ENCODE results near the gene ARPC5.
"Not testable (repeated sequence)": the region's sequence is repeated elsewhere in the genome, so short reads cannot be mapped to it uniquely, and the experiment has no call there.

ARPC5 gene

DNA sequence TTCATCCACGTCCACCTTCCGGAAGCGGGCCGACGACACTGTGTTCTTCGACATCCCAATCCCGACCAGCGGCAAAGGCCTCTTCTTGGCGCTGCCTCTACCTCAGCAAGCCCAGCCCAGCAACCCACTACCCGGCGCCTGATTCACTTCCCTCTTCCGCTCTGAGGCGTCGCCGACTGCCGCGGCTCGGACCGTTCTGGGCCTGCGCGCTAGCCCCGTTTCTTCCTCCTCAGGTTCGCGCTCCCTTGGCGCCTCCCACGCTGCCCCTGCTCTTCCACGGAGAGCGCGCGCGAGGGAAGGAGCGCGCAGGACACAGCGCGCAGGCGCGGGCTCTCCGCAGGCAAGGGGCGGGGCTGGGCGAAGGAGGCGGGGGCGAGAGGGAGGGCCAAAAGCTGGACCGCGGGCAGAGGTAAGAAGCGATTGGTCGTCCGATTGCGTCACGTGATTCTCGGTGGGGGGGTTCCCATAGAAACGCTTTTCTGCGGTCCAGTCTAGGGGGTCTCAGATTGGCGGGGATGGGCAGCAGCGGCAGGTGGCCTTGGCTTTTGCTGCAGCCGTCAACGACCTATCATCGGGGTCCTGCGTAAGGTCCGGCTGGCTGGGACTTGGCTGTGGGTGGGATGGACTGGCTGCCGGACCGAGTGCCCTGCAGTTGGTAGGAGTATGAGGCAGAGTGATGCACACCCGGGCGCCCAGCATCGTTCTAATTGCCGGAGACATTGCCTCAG lies at the start of gene ARPC5:
Gene ARPC5, minus strand, starts transcription at position 178 of the 728 bp plus-strand sequence. Its CDS starts 124 bp downstream, at position 54.
- in situ Hi-C loops (cut with HindIII; ENCODE audit: low sequenced_read_pairs), result no loop called here

DNA sequence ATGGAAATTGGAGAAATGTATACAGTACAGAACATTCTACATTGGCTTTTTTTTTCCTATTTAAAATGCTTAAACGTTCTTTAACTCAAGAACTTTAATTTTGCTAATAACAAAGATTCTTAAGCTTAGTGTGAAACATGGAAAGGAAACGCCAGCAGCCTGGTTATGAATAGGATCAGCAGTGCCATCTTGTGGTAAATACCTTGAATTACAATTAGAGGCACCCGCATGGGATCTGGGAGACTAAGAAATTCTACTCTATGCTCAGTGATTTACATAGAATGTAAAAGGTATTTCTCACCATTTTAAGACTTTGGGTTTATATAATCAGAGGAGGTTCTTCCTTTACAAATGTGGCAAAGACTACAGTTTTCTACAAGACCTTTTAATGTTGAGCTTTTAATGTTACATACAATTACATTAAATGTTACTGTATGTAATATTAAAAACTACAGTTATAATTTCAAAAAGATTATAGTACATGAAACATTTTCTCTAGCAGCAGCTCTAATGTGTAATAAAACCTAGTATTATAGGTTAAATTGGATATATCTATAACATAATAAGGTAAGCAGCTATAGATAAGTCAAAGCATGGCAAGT lies 49.6 kb upstream of the ARPC5 start:
- in situ Hi-C loops (cut with HindIII; ENCODE audit: low sequenced_read_pairs), result no loop called here

DNA sequence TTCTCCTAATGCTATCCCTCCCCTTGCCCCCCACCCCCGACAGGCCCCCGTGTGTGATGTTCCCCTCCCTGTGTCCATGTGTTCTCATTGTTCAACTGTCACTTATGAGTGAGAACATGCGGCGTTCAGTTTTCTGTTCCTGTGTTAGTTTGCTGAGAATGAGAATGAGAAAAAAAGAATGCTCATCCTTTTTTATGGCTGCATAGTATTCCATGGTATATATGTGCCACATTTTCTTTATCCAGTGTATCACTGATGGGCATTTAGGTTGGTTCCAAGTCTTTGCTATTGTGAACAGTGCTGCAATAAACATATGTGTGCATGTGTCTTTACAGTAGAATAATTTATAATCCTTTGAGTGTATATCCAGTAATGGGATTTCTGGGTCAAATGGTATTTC lies 43.8 kb upstream of the ARPC5 start:
- in situ Hi-C loops (cut with HindIII; ENCODE audit: low sequenced_read_pairs), result not testable (repeated sequence)

DNA sequence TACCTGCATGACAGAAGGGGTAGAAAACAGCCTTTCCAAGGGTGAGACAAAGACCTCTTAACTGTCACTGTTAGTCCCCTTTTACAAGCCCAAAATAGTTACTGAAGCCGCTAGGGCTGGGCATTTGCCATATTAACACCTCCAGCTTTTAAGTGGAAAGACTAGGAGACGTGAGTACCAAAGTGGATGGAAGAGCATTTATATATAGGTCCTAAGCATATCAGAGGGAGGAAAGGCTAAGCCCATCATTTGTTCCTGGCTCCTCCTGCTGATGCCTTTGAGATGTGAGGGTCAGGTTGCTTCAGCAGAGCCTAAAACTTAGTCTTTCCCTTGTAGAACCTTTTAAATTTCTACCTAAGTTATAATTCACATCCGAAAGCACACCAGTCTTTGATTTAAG lies 43.2 kb upstream of the ARPC5 start:
- in situ Hi-C loops (cut with HindIII; ENCODE audit: low sequenced_read_pairs), result no loop called here

DNA sequence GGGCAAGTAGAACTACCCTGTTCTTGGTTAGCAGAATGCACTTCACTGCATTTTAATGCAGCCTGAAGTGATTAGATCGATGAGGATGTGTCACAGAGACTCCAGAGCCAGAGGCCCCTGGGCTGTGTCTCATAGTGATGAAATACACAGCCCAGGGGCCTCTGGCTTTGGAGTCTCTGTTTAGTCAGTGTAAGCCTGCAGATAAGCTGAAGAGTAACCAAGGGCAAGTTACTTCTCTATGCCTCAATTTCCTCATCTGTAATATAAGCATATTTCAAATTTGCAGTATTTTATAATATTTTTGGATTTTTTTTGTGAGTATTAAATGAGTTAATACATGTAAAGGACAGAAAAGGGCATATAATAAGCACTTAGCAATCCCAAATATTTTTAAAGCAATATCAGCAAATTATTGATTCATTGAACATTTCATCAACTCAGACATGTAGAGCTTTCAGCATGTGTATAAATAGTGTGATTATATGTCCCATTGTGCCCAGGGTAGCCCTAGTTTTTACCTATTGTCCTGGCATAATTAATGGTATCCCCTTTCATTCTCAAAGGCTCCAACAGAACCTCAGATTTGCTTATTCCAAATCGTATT lies 41.1 kb upstream of the ARPC5 start:
- in situ Hi-C loops (cut with HindIII; ENCODE audit: low sequenced_read_pairs), result no loop called here

DNA sequence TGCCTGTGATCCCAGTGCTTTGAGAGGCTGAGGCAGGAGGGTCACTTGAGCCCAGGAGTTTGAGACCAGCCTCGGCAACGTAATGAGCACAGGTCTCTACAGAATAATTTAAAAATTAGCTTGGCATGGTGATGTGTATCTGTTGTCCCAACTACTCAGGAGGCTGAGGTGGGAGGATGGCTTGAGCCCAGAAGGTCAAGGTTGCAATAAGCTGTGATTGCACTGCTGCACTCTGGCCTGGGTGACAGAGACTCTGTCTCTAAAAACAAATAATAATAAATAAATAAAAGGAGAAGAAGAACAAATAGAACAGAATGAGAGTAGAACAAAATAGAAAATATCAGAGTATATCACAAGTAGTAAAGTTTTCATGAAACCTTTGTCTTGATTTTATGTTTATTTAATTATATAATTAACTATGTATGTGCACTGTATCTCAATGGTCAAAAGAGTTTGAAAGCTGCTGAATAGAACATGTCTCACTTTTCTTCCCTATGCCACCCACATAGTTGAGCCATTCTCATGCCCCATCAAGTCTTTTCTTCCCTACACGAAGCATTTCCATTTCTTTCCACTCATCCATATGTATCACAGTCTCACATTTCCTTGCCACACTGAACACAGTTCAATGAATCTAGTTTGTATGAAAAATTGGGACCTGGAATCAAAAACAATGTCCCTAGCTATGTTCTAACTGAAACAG lies 40.5 kb upstream of the ARPC5 start:
- in situ Hi-C loops (cut with HindIII; ENCODE audit: low sequenced_read_pairs), result no loop called here

DNA sequence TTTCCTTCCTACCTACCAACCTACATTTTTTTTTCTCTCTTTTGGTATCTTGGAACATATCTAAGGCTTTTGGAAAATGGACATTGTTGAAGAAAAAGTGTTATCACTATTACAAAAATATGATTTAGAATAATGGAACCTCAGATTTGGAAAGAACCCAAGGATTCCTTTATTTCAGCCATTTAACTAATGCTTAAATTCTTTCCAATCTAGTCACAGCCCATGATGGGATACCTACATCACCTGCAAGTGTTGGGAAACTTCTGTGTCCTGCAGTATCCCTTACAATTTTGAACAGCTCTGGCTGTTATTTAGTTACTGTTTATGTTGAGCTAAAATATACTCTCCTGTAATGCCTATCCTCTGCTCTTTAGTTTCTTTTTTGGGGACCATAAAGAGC lies 39.8 kb upstream of the ARPC5 start:
- in situ Hi-C loops (cut with HindIII; ENCODE audit: low sequenced_read_pairs), result no loop called here

DNA sequence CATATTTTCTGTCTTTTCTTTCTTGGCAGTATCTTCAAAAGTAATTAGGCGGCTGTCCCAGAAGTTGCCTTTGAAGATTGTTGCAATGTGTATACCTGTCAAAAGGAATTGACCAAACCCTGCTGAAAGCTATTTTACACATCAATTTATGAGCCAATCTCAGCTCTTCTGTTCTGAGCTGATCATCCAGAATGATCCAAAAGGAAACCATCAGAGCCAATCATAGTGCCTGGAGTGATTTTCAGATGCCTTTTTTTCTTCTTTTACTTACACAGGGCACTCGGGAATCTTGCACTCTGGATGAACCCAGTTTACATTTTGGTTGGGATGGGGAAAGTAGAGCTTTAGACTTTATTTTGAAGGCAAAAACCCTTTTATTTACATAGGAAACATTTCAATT lies 39.3 kb upstream of the ARPC5 start:
- in situ Hi-C loops (cut with HindIII; ENCODE audit: low sequenced_read_pairs), result no loop called here

DNA sequence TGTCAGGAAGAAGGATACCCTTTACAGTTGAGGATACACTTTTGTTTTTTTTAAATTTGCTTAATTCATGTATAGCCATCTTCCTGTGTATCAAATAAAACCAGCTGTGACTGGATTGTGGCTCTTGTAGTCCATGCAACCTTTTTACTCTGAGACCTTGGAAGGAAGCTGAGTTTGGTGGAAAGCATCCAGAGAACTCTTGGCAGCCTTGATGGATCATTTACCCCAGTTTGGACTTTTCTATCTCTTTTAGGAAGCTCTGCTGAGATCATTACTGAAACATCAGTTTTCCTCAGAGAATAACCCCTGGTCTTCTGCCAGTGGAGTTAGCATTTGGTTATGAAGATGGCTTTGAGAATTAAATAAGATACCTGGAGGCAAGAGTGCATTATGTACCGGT lies 38.8 kb upstream of the ARPC5 start:
- in situ Hi-C loops (cut with HindIII; ENCODE audit: low sequenced_read_pairs), result no loop called here

DNA sequence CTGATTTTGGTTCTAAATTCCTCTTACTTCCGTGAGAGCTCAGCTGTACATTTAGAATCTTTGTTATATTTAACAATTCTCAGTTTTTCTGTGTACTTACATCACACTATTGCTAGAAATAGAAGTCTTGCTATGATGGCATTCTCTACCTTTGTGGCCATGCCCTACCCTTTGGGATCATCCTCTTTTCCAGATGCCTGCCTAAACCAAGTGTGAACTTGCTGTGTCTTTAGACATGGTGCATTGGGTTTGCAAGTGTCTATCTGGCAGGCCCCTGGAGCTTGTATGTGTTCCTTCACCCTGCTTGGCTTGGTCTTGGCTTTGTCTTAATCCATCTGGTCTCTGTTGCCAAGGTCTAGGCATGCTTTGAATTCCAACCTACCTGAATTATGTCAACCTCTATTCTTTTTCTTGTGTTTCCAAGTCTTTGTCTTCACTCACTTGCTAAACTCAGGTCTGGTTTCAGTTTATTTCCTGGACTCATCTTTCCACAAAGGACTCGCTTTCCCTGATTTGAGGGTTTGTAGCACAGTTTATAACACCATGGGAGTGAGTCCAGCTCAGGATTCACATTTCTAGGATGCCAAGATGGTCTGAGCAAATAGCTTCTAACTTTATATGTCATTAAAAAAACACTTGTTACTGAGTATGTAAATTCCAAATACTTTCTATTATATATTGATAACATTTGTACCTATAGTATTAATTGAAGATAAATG lies 38.2 kb upstream of the ARPC5 start:
- in situ Hi-C loops (cut with HindIII; ENCODE audit: low sequenced_read_pairs), result no loop called here

DNA sequence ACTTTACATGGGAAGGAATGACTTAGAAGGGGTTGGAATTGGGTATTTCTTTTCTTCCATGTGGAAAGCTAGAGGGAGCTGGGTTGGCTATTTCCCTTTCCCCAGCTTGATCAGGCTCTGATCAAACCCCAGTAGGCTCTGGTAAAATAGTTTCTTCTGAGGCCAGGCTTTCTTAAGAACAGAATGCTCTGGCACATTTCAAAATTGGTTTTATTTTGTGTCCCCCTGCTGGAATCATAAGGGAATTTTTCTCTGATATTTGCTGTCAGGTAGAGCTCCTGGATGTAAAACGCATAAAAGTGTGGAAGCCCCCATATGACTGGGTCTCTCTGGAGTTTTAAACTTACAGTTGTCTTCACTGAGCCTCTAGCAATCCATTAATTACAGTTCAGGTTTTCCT lies 34.6 kb upstream of the ARPC5 start:
- in situ Hi-C loops (cut with HindIII; ENCODE audit: low sequenced_read_pairs), result no loop called here

DNA sequence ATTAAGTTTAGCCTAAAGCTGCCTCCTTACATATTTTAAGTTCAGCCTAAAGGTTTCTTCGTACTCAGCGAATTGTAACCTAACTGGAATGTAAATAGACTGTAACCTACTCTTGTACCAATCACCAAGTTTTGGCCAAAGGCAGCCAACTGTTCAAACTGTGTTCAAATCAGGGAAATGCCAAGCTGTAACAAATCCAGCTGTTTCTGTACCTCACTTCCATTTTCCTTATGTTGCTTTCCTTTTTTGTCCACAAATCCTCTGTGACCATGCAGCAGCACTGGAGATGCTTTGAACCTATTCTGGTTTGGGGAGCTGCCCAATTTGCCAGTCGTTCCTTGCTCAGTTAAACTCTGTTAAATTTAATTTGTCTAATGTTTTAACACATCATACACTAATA lies 20.8 kb upstream of the ARPC5 start:
- in situ Hi-C loops (cut with HindIII; ENCODE audit: low sequenced_read_pairs), result loop anchor here (5.0 kb wide), 1 partner anchor 261 kb away; no protein-coding TSS in a partner anchor

DNA sequence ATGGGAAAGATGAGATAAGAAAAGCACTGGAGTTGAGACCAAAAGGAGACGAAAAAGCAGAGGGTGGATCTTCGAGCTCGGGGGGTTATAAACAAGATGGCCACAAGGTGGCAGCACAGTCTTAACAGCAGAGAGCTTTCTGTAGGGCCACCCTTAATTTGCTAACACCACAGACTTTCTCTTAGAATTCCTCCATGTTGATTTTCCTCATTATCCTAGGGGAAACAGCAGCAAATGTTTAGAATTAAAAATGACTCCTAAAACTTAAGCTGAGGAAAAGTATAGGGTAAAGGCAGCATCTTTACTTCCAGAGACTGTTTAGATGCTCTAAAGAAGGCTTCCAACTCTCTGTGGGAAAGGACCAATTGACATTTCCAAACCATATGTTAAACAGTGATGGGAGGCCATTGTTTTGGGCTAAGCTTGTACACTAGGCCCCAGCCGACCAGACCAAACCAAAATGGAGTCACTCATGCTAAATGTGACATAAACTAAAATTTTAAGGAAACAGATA lies 20.0 kb upstream of the ARPC5 start:
- in situ Hi-C loops (cut with HindIII; ENCODE audit: low sequenced_read_pairs), result loop anchor here (5.0 kb wide), 1 partner anchor 262 kb away; no protein-coding TSS in a partner anchor

DNA sequence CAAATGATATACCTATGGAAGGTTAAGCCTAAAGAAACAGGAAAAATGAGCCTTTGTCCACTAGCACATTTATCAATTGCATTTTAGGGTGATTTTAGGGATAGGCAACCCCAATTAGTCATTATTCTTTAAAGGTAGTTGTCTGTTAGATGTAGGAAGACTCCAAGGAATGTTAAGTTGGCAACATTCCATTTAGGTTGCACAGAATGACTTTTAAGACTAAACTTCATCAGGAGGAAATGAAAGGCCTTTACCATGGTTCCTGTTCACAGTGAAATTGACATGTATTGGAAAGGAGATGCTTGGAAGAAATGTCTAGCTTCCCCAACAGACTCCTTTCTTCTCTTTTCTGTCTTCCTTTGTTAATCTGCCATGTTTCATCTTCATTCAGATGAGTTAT lies 19.1 kb upstream of the ARPC5 start:
- in situ Hi-C loops (cut with HindIII; ENCODE audit: low sequenced_read_pairs), result loop anchor here (5.0 kb wide), 1 partner anchor 263 kb away; no protein-coding TSS in a partner anchor

DNA sequence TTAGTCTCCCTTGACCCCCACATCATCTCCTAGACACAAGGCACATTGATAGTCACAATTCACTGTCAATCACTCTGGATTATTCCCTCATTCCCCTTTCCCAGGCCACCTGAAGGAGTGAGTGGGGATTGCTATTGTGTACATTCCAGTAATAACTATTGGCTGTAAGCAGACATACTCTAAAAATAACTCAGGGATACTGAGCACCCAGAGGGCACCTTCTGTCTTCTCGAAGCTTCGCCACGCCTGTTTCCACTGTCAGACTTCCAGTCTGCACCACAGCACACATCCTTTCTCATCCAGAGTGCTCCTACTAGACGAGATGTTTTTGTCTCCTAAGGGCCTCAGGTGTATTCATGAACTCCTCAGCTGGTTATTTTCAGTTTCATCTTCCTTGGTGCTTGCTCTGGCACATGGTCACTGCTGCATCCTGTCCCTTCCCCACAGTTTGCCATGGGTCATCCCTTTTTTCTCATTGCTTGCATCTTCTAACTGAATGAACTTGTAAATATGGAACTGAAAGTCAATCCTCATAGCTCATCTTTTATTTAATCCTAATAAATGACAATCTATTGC lies 18.4 kb upstream of the ARPC5 start:
- in situ Hi-C loops (cut with HindIII; ENCODE audit: low sequenced_read_pairs), result no loop called here

DNA sequence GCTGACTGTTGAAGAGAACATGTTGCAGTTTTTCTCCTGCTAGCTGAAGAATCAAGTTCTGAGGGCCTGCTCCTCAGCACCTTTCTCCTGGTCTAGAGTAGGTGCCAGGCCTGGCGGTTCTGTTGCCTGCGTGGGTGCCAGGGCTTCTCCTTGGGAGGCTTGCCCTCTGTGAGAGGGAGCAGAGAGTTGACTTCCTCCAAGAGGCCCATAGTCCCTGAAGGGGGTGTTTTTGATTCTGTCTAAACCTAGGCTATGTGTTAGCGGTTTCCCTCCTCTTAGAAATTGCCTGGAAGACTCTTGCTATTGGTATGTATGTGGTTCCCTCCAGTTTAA lies 17.8 kb upstream of the ARPC5 start:
- in situ Hi-C loops (cut with HindIII; ENCODE audit: low sequenced_read_pairs), result no loop called here

DNA sequence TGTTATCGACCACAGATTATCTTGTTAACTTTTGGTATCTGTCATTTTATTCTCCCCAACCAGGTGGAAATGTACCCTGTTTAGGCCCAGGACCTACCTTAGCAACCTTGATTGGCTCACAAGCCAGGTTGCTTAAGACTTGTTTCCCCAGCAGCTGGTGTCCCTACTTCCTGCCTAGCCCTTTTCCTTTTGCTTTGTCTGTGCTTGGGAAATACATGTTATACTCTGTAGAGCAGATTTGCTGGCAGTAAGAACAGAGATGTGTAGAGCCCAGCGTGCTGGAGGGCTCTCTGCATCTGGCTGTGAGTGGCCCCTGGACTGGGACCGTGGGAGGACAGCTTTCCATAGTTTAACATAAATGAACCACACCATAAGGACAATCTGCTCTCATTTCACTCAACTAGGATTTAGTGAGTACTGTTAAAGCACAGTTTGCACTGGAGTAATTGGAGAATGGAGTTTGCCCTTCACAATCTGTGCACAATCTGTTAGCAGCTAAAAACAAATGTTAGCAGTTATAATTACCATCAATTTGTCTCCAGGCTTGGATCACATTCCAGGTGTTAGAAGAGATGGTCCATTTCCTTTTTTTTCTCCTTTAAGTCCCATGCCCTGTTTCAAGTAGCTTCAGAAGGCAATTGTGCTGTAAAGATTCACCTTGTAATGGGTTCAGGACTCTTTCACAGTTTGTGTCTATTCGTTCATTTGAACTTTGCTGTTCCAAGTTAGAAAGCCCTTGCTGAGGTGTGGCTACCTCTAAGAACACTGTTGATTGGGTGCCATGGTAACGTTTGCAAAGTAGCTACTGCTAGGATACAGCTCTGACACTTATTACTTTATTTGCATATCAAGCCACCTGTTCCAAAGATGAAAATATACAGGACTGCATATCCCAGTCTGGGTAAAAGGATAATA lies 17.2 kb upstream of the ARPC5 start, which contains the start of gene APOBEC4:
Gene APOBEC4, minus strand, starts transcription at position 770 of the 915 bp plus-strand sequence. CDS start 4,535 bp downstream, outside the sequence.
- in situ Hi-C loops (cut with HindIII; ENCODE audit: low sequenced_read_pairs), result no loop called here

DNA sequence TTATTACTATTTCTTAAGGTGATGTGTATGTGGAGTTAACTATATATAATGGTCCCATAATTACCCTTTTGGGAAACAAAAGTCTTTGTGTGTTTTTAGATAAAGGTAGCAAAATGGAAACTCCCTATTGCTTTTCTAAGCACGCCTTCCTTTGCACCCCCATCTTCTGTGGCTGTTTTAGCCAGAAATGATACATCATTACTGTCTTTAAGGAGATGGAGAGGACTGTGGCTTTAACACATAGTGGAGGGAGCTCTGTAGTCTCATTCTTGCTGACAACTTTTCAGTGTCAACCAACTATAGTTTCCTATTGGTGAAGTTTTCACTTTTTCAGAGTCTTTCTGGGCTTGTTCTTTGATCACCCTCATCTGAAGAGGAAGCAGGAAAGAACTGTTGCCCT lies 16.5 kb upstream of the ARPC5 start:
- in situ Hi-C loops (cut with HindIII; ENCODE audit: low sequenced_read_pairs), result no loop called here

DNA sequence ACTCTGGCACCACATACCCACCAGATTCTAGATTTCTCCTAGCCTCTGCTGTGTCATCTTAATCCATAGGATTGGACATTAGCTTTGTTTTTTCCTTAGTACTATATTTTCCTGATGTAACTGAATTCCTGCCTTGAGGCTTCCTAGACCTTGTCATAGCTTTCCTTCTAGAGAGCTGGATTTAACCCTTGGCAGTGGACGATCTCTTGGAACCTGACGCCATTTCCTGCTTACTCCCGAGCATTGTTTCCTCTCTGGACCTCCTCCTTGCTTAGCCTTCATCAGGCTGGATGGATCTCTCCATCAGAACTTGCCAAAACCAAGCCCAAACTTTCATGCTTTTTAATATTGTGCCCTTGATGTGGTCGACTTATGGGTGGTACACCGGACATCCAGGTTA lies 16.0 kb upstream of the ARPC5 start:
- in situ Hi-C loops (cut with HindIII; ENCODE audit: low sequenced_read_pairs), result no loop called here

Measured in endothelial cell of hepatic sinusoid (primary cell).